SK-N-SH (cell line): Measurements from ENCODE around the gene ARID4A. TPM values are rescaled to one million over a fixed set of nuclear protein-coding genes. Genes with fewer than 3 reads are reported as not detected.

Experiments used
- CTCF ChIA-PET: fragments of 300-600, 350-600 bp; formaldehyde crosslinking; extraction: SDS; loops from one replicate; lab custom pipeline; 2021; lab: Yijun Ruan, JAX
- POLR2A ChIA-PET: fragments of 350-600 bp; sonication (Branson Sonifier 250); formaldehyde crosslinking; extraction: SDS; loops from one replicate; lab custom pipeline; 2020; ENCODE audit warnings: antibody characterized with exemption, inconsistent platforms; lab: Yijun Ruan, JAX
- DNase-seq: peaks from one replicate; pipeline ENCODE4 v3.0.0; 2012
- H2AFZ ChIP-seq: fragments of 200-600 bp; sonication (generic); 2 replicates; pipeline ENCODE4 v1.8.1; 2016; ENCODE audit warnings: antibody characterized with exemption, mild to moderate bottlenecking, low read depth
- H3F3A ChIP-seq: fragments of 200-600 bp; sonication (generic); replicated peaks from 2 replicates; pipeline ENCODE3; 2016; ENCODE audit warnings: antibody characterized with exemption, mild to moderate bottlenecking; ENCODE audit not compliant: insufficient read depth
- H3K27ac ChIP-seq, 2 experiments: fragments of 200-500 bp in 1 of 2; fragments of 200-600 bp in 1 of 2; sonication (Bioruptor generic) in 1 of 2; sonication (generic), shearing (Covaris generic) in 1 of 2; 2 replicates each; pipeline versions ENCODE4 v1.5.1 to v1.6.1; 2014 to 2016; ENCODE audit warnings: low read depth in 2 of 2, inconsistent platforms in 1 of 2, low read length in 1 of 2, mild to moderate bottlenecking in 1 of 2, mixed read lengths in 1 of 2
- H3K27me3 ChIP-seq: fragments of 200-600 bp; sonication (generic), shearing (Covaris generic); 2 replicates; pipeline ENCODE4 v1.6.1; 2016; ENCODE audit warnings: mixed run types; ENCODE audit not compliant: insufficient read depth
- H3K36me3 ChIP-seq, 2 experiments: fragments of 200-500 bp in 1 of 2; fragments of 200-600 bp in 1 of 2; sonication (Bioruptor generic) in 1 of 2; sonication (generic) in 1 of 2; replicated peaks in 1 of 2; 2 replicates each; pipeline versions ENCODE3 to v1.5.1; 2014 to 2016; ENCODE audit warnings: low read length in 1 of 2, mild to moderate bottlenecking in 1 of 2; ENCODE audit not compliant: insufficient read depth in 2 of 2, control insufficient read depth in 1 of 2
- H3K4me1 ChIP-seq, 2 experiments: fragments of 200-500 bp in 1 of 2; fragments of 200-600 bp in 1 of 2; sonication (Bioruptor generic) in 1 of 2; sonication (generic), shearing (Covaris generic) in 1 of 2; 2 replicates each; pipeline versions ENCODE4 v1.5.1 to v1.6.1; 2014 to 2016; ENCODE audit warnings: low read depth in 1 of 2, low read length in 1 of 2, mixed run types in 1 of 2; ENCODE audit not compliant: insufficient read depth in 2 of 2, control insufficient read depth in 1 of 2
- H3K4me2 ChIP-seq: fragments of 200-600 bp; sonication (generic), shearing (Covaris generic); 2 replicates; pipeline ENCODE4 v1.6.1; 2017; ENCODE audit warnings: mixed run types
- H3K4me3 ChIP-seq, 2 experiments: fragments of 200-500 bp in 1 of 2; fragments of 200-600 bp in 1 of 2; sonication (Bioruptor generic) in 1 of 2; sonication (generic), shearing (Covaris generic) in 1 of 2; 2 replicates each; pipeline versions ENCODE4 v1.5.1 to v1.8.1; 2014 to 2016; ENCODE audit warnings: low read depth in 2 of 2, inconsistent platforms in 1 of 2, low read length in 1 of 2, mild to moderate bottlenecking in 1 of 2, mixed read lengths in 1 of 2, moderate library complexity in 1 of 2
- H3K79me2 ChIP-seq: fragments of 200-600 bp; sonication (generic); 2 replicates; pipeline ENCODE4 v1.8.1; 2017; ENCODE audit warnings: mild to moderate bottlenecking; ENCODE audit not compliant: insufficient read depth
- H3K9ac ChIP-seq: fragments of 200-600 bp; sonication (generic); 2 replicates; pipeline ENCODE4 v1.6.1; 2017; ENCODE audit warnings: mixed run types
- H3K9me2 ChIP-seq: fragments of 200-600 bp; sonication (generic); 2 replicates; pipeline ENCODE4 v1.6.1; 2017; ENCODE audit warnings: mixed run types
- H3K9me3 ChIP-seq: fragments of 200-600 bp; sonication (generic); 2 replicates; pipeline ENCODE4 v1.6.1; 2017; ENCODE audit warnings: mixed run types, mild to moderate bottlenecking, moderate library complexity
- H4K20me1 ChIP-seq: fragments of 200-600 bp; sonication (generic); 2 replicates; pipeline ENCODE4 v1.6.1; 2017; ENCODE audit warnings: mild to moderate bottlenecking, mixed run types; ENCODE audit not compliant: insufficient read depth
- ELF1 ChIP-seq: IDR thresholded peaks from 2 replicates; pipeline ENCODE4 v1.4.0; 2012
- EP300 ChIP-seq, 2 experiments: IDR thresholded peaks; 2 replicates each; pipeline versions ENCODE4 v1.4.0 to v1.6.1; 2012; ENCODE audit warnings: borderline replicate concordance in 1 of 2, low read depth in 1 of 2, low read length in 1 of 2
- EZH2phosphoT487 ChIP-seq: fragments of 200-600 bp; sonication (generic); IDR thresholded peaks from 2 replicates; pipeline ENCODE4 v1.6.1; 2017; ENCODE audit warnings: low read depth, mixed run types, mild to moderate bottlenecking, antibody characterized with exemption, moderate library complexity, borderline replicate concordance
- FOXJ3 ChIP-seq: sonication (generic); formaldehyde crosslinking; IDR thresholded peaks from 2 replicates; pipeline ENCODE4 v1.5.1; 2020; ENCODE audit warnings: mild to moderate bottlenecking, missing genetic modification reagents
- FOXM1 ChIP-seq: IDR thresholded peaks from 2 replicates; pipeline ENCODE4 v1.4.0; 2012; ENCODE audit warnings: low read depth, mild to moderate bottlenecking
- GABPA ChIP-seq: IDR thresholded peaks from 2 replicates; pipeline ENCODE4 v1.4.0; 2012; ENCODE audit warnings: low read depth, mild to moderate bottlenecking
- GATA2 ChIP-seq: sonication (generic); formaldehyde crosslinking; IDR thresholded peaks from 2 replicates; pipeline ENCODE4 v1.5.0; 2020; ENCODE audit warnings: mild to moderate bottlenecking, missing genetic modification reagents
- JUND ChIP-seq: IDR thresholded peaks from 2 replicates; pipeline ENCODE4 v1.4.0; 2012
- NFIC ChIP-seq: IDR thresholded peaks from 2 replicates; pipeline ENCODE4 v1.4.0; 2012; ENCODE audit warnings: borderline replicate concordance
- NRF1 ChIP-seq: IDR thresholded peaks from 2 replicates; pipeline ENCODE4 v1.6.1; 2012; ENCODE audit warnings: low read depth, mild to moderate bottlenecking, low read length
- RAD21 ChIP-seq: IDR thresholded peaks from 2 replicates; pipeline ENCODE4 v1.6.1; 2012; ENCODE audit warnings: mild to moderate bottlenecking, low read length
- RXRA ChIP-seq: IDR thresholded peaks from 2 replicates; pipeline ENCODE4 v1.4.0; 2012; ENCODE audit warnings: low read depth, mild to moderate bottlenecking, borderline replicate concordance
- SMC3 ChIP-seq: IDR thresholded peaks from 2 replicates; pipeline ENCODE4 v1.6.1; 2012; ENCODE audit warnings: low read depth, low read length, improper control_type of control experiment
- YY1 ChIP-seq: IDR thresholded peaks from 2 replicates; pipeline ENCODE4 v1.4.0; 2012; ENCODE audit warnings: low read depth, mild to moderate bottlenecking
- WGBS: methylation state at CpG from one replicate; pipeline ENCODE4 v1.1.6; 2017; ENCODE audit warnings: low lambda C conversion rate; 5-methylcytosine and 5-hydroxymethylcytosine counted together
- polyA plus RNA-seq, 3 experiments: library from polyadenylated mRNA; depleted of rRNA; stranded (reverse); fragments of >200 nt; gene quantifications; 2 replicates each; pipeline ENCODE4 v1.2.3, GENCODE V29; 2012
- TF ChIP-seq, protein P1 (sequence below): fragments of 150-350 bp; IDR thresholded peaks from 2 replicates; pipeline ENCODE4 v1.6.1; 2016; ENCODE audit warnings: mild to moderate bottlenecking, low read depth, low read length
- TF ChIP-seq, protein P2 (sequence below): IDR thresholded peaks from 2 replicates; pipeline ENCODE4; 2012
- TF ChIP-seq, protein P3 (sequence below): fragments of 150-350 bp; IDR thresholded peaks from 2 replicates; pipeline ENCODE4 v1.6.1; 2017; ENCODE audit warnings: antibody characterized with exemption, low read length, low read depth, borderline replicate concordance
- TF ChIP-seq, protein P4 (sequence below): IDR thresholded peaks from 2 replicates; pipeline ENCODE4 v1.4.0; 2012; ENCODE audit warnings: low read depth, borderline replicate concordance

The ARID4A gene
- polyA plus RNA-seq, 1 of the 3 experiments (the other 2 are of a cell fraction) = 4.6 TPM

DNA sequence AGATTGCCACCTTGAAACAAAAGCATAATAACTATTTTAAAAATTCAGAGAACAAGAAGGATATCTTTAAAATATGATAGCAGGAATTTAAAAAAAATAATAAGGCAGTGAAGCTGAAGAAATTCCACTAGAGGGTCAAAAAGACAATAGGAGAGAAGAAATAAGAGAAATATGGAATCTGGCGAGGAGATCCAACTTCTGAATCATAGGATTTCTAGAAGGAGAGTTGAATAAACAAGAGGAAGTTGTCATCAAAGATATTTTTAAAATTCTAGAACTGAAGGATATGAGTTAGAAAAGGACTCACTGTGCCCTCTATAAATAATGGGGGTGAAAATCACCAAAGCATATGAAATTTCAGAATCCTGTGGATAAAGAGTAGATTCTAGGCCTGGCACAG lies 70.6 kb downstream of the ARID4A start:
- H3K4me3 ChIP-seq = no peak overlapping the region
- ChIA-PET POLR2A (no interaction called here), CTCF (interaction anchor here (0.9 kb wide), 1 partner anchor 22 kb away, joined by 3 read pairs; no protein-coding TSS in a partner anchor)
- H4K20me1 ChIP-seq = no peaks in the 10 kb centered on the region
- H3K27ac ChIP-seq = no peak overlapping the region; a peak in 1 of 4 replicates
- H3K4me1 ChIP-seq = no peaks in the 10 kb centered on the region
- H3F3A ChIP-seq = peaks cover 19% of the 10 kb centered on the region
- DNase-seq = no peak
- peaks cover 81 to 88% of the 10 kb centered on the region in 2 experiments for H3K36me3 ChIP-seq
- no peaks in the 10 kb centered on the region for H3K9me2 ChIP-seq
- H3K79me2 ChIP-seq = no peaks in the 10 kb centered on the region
- H2AFZ ChIP-seq = no peak overlapping the region
- H3K9ac ChIP-seq = no peak overlapping the region
- no peaks in the 10 kb centered on the region for H3K27me3 ChIP-seq
- no peak for TF ChIP-seq RXRA
- TF ChIP-seq NFIC = no peak
- TF ChIP-seq, all 33 proteins: peak for 0
- Histone ChIP-seq H3K4me2 (no peak overlapping the region), H3K9me3 (no peaks in the 10 kb centered on the region)
- WGBS = 88% methylated on average over 1 of the region's 1 CpG

DNA sequence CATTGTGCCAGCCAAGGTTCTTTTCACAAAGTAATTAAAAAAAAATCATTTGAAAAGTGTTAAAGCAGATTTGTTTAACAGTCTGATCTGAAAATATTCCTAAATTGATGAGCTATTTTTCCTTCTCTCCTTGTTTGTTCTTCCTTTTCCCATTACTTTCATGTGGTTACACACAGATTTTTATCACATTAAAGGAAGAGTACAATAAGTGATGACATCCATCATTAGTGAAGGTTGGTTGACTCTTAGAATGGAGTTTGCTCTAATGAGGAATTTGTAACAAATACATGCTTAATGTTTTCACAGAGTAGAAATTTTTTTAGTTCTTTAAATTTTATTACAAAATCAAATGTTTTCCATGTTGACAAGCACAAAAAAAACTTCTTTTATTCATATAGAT lies 78.4 kb downstream of the ARID4A start:
- ChIA-PET CTCF (interaction anchor here (0.9 kb wide), 1 partner anchor 14 kb away, joined by 3 read pairs; no protein-coding TSS in a partner anchor), POLR2A (no interaction called here)
- DNase-seq = no peak

DNA sequence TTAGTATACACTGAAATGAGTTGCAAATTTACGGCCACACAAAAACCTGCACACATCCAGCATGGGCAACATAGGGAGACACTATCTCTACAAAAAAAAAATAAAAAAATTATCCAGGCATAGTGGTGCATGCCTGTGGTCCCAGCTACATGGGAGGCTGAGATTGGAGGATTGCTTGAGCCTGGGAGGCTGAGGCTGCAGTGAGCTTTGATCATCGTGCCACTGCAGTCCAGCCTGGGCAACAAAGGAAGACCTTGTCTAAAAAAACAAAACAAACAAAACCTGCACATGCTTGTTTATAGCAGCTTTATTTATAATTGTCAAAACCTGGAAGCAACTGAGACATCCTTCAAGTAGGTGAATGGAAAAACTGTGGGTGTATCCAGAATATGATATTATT lies 92.5 kb downstream of the ARID4A start:
- H3K27me3 ChIP-seq = no peaks in the 10 kb centered on the region
- H3K9me2 ChIP-seq = no peaks in the 10 kb centered on the region
- DNase-seq = no peak
- ChIA-PET CTCF (interaction anchor here (1.0 kb wide), 1 partner anchor 22 kb away, joined by 3 read pairs; no protein-coding TSS in a partner anchor), POLR2A (no interaction called here)
- H3K27ac ChIP-seq = no peak overlapping the region
- H3K4me2 ChIP-seq = no peak overlapping the region
- H2AFZ ChIP-seq = no peak overlapping the region
- no peaks in the 10 kb centered on the region for H3K36me3 ChIP-seq
- no peak overlapping the region for H3K9ac ChIP-seq
- 88% methylated on average over 2 of the region's 2 CpGs for WGBS
- H3K9me3 ChIP-seq = no peaks in the 10 kb centered on the region
- H3F3A ChIP-seq = peaks cover 3% of the 10 kb centered on the region
- H3K4me3 ChIP-seq = no peak overlapping the region
- peaks cover 0 to 3% of the 10 kb centered on the region in 2 experiments; a peak in 1 of 4 replicates for H3K4me1 ChIP-seq
- no peaks in the 10 kb centered on the region for H4K20me1 ChIP-seq
- H3K79me2 ChIP-seq = no peaks in the 10 kb centered on the region
- no peak for TF ChIP-seq NFIC
- no peak for TF ChIP-seq ELF1
- TF ChIP-seq RAD21 = no peak
- TF ChIP-seq EZH2phosphoT487 = no peak
- TF ChIP-seq GATA2 (CRISPR knock-in tag) = no peak
- no peak for TF ChIP-seq YY1
- no peak for TF ChIP-seq FOXJ3 (CRISPR knock-in tag)
- no peak for TF ChIP-seq JUND
- TF ChIP-seq, protein P1, sequence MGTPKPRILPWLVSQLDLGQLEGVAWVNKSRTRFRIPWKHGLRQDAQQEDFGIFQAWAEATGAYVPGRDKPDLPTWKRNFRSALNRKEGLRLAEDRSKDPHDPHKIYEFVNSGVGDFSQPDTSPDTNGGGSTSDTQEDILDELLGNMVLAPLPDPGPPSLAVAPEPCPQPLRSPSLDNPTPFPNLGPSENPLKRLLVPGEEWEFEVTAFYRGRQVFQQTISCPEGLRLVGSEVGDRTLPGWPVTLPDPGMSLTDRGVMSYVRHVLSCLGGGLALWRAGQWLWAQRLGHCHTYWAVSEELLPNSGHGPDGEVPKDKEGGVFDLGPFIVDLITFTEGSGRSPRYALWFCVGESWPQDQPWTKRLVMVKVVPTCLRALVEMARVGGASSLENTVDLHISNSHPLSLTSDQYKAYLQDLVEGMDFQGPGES = no peak
- TF ChIP-seq GABPA = no peak
- no peak for TF ChIP-seq SMC3
- TF ChIP-seq, protein P2, sequence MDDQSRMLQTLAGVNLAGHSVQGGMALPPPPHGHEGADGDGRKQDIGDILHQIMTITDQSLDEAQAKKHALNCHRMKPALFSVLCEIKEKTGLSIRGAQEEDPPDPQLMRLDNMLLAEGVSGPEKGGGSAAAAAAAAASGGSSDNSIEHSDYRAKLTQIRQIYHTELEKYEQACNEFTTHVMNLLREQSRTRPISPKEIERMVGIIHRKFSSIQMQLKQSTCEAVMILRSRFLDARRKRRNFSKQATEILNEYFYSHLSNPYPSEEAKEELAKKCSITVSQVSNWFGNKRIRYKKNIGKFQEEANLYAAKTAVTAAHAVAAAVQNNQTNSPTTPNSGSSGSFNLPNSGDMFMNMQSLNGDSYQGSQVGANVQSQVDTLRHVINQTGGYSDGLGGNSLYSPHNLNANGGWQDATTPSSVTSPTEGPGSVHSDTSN = no peak
- TF ChIP-seq, protein P3, sequence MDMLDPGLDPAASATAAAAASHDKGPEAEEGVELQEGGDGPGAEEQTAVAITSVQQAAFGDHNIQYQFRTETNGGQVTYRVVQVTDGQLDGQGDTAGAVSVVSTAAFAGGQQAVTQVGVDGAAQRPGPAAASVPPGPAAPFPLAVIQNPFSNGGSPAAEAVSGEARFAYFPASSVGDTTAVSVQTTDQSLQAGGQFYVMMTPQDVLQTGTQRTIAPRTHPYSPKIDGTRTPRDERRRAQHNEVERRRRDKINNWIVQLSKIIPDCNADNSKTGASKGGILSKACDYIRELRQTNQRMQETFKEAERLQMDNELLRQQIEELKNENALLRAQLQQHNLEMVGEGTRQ = no peak
- TF ChIP-seq NRF1 = no peak
- TF ChIP-seq, protein P4, sequence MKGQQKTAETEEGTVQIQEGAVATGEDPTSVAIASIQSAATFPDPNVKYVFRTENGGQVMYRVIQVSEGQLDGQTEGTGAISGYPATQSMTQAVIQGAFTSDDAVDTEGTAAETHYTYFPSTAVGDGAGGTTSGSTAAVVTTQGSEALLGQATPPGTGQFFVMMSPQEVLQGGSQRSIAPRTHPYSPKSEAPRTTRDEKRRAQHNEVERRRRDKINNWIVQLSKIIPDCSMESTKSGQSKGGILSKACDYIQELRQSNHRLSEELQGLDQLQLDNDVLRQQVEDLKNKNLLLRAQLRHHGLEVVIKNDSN = no peak

More for the DNA sequence above, 78.4 kb downstream of the ARID4A start:
- H3K9me3 ChIP-seq = no peaks in the 10 kb centered on the region
- no peaks in the 10 kb centered on the region for H3K27me3 ChIP-seq
- TF ChIP-seq, protein P1 = no peak
- TF ChIP-seq FOXM1 (no peak), GATA2 (CRISPR knock-in tag) (no peak), YY1 (no peak), EP300 (IDR thresholded peaks at IDR 0.05; ENCODE audit: borderline replicate concordance in 1 of 2, low read depth in 1 of 2, low read length in 1 of 2) (no peak)
- H3K4me2 ChIP-seq = no peak overlapping the region
- no peak overlapping the region for H3K9ac ChIP-seq
- no peak overlapping the region for H3K4me3 ChIP-seq
- no peaks in the 10 kb centered on the region for H4K20me1 ChIP-seq
- no peak overlapping the region for H3K27ac ChIP-seq
- H3K4me1 ChIP-seq = no peaks in the 10 kb centered on the region
- no peak overlapping the region for H2AFZ ChIP-seq
- no peaks in the 10 kb centered on the region for H3K79me2 ChIP-seq
- no peaks in the 10 kb centered on the region for H3F3A ChIP-seq
- peaks cover 26 to 70% of the 10 kb centered on the region in 2 experiments for H3K36me3 ChIP-seq
- no peaks in the 10 kb centered on the region for H3K9me2 ChIP-seq
